SH-SY5Y (cell line): Measurements from ENCODE around the gene IFNA7.
"Not testable (repeated sequence)": the region's sequence is repeated elsewhere in the genome, so short reads cannot be mapped to it uniquely, and the experiment has no call there.

Experiments
- GATA2 ChIP-seq: IDR thresholded peaks from 2 replicates; pipeline ENCODE4 v1.6.1; 2011; ENCODE audit warnings: mild to moderate bottlenecking, low read depth, low read length
- GATA3 ChIP-seq: IDR thresholded peaks from 2 replicates; pipeline ENCODE4 v1.6.1; 2011; ENCODE audit warnings: low read depth, mild to moderate bottlenecking, low read length, moderate library complexity

Gene IFNA7

GRCh38 chr9:21171351-21171750 is 30.7 kb downstream of the IFNA7 start:
- no peak for TF ChIP-seq GATA2
- no peak for TF ChIP-seq GATA3

- not testable (repeated sequence) for TF ChIP-seq GATA3, GATA2
Measured at GRCh38 chr9:21166560-21166959, 35.4 kb downstream of the IFNA7 start, which contains the start of gene IFNA21. TSS of gene IFNA21 (minus strand) at chr9:21166660. CDS start at chr9:21166612, 48 bp downstream.

- TF ChIP-seq GATA2 (no peak), GATA3 (no peak)
Measured at GRCh38 chr9:21165516-21165915, 36.5 kb downstream of the IFNA7 start.

- no peak for TF ChIP-seq GATA2
- TF ChIP-seq GATA3, result no peak
Measured at GRCh38 chr9:21160178-21160577, 41.8 kb downstream of the IFNA7 start.

GRCh38 chr9:21155501-21155900 is 46.5 kb downstream of the IFNA7 start:
- TF ChIP-seq GATA3, result no peak
- TF ChIP-seq GATA2, result no peak

- TF ChIP-seq GATA2 (no peak), GATA3 (no peak)
Measured at GRCh38 chr9:21154018-21154608, 47.9 kb downstream of the IFNA7 start.

- no peak for TF ChIP-seq GATA3
- TF ChIP-seq GATA2, result no peak
Measured at GRCh38 chr9:21153336-21154017, 48.5 kb downstream of the IFNA7 start.
